Glutamatergic neuron (in vitro differentiated cells): ENCODE measurements around the gene OR4D1. TPM values are rescaled to one million over a fixed set of nuclear protein-coding genes. Genes with fewer than 3 reads are reported as not detected.

ENCODE experiments used
- DNase-seq: peaks from one replicate; pipeline ENCODE4 v3.0.0; 2022
- H3K27ac Mint-ChIP-seq: one replicate; pipeline ENCODE4 v1.8.0; 2020; ENCODE audit warnings: mild to moderate bottlenecking, mixed read lengths, inconsistent platforms; ENCODE audit not compliant: unreplicated experiment
- H3K27me3 Mint-ChIP-seq: one replicate; pipeline ENCODE4 v1.8.0; 2020; ENCODE audit warnings: mild to moderate bottlenecking, moderate library complexity, mixed read lengths, inconsistent platforms; ENCODE audit not compliant: unreplicated experiment
- H3K36me3 Mint-ChIP-seq: one replicate; pipeline ENCODE4 v1.8.0; 2020; ENCODE audit warnings: mild to moderate bottlenecking, mixed read lengths, inconsistent platforms; ENCODE audit not compliant: unreplicated experiment
- H3K4me1 Mint-ChIP-seq: one replicate; pipeline ENCODE4 v1.8.0; 2020; ENCODE audit warnings: mild to moderate bottlenecking, low read depth, mixed read lengths, inconsistent platforms; ENCODE audit not compliant: unreplicated experiment
- H3K4me3 Mint-ChIP-seq: one replicate; pipeline ENCODE4 v1.8.0; 2020; ENCODE audit warnings: mild to moderate bottlenecking, mixed read lengths, inconsistent platforms; ENCODE audit not compliant: unreplicated experiment
- H3K9me3 Mint-ChIP-seq: one replicate; pipeline ENCODE4 v1.8.0; 2020; ENCODE audit warnings: mild to moderate bottlenecking, moderate library complexity, mixed read lengths, inconsistent platforms; ENCODE audit not compliant: unreplicated experiment
- CTCF ChIP-seq: fragments of 200-600 bp; sonication (generic); IDR thresholded peaks from one replicate; pipeline ENCODE4 v1.5.0; 2021; ENCODE audit not compliant: partially characterized antibody, unreplicated experiment
- total RNA-seq: library from RNA; stranded (reverse); fragmentation: NEBNext Ultra II Directional; extraction: Animal tissue kit (Norgen Biotek cat#: 25700); gene quantifications from one replicate; pipeline ENCODE4 v1.2.1, GENCODE V29; 2021; ENCODE audit not compliant: unreplicated experiment

Gene OR4D1
- total RNA-seq, 1 donor from 2014 or later: not detected

DNA sequence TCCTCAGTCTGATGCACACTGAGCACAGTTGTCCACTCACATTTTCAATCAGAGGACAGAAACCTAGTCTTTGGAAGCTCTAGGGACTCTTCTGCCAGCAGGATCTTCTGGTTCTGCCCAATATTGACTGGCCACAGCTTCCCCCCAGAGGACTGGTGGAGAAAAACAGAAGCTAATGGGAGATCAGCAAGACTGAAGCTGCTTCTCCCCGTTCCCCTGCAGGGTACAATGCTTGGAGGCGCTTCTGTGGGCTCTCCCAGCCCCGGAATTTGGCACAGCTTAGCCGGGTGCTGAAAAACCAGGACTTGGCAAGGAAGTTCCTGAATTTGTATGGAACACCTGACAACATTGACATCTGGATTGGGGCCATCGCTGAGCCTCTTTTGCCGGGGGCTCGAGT lies 54.7 kb downstream of the OR4D1 start:
- Mint-ChIP-seq H3K4me3 (no peak overlapping the region), H3K36me3 (no peaks in the 10 kb centered on the region), H3K4me1 (no peaks in the 10 kb centered on the region), H3K27ac (no peak overlapping the region), H3K27me3 (no peaks in the 10 kb centered on the region), H3K9me3 (peaks cover 2% of the 10 kb centered on the region)
- TF ChIP-seq CTCF: no peak
- DNase-seq: no peak

DNA sequence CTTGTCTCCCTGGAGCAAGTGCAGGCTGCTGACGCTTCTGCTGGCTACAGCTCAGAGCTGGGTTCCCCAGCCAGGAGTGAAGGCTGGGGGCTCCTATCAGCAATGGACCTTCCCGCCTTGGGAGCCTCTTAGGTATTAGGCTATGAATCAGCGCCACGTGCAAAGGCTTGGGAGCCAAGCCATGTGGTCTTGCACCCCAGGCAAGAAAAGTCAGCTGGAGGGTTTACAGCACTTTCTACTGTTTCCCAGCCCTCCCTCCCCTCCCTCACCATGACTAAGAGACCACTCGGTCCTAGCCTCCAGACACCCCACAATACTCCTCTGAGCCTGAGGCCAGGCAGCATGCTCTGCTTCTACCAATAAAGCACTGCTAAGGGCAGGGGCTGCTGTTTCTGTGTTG lies 56.6 kb downstream of the OR4D1 start:
- Mint-ChIP-seq H3K36me3 (peaks cover 1% of the 10 kb centered on the region), H3K9me3 (peaks cover 2% of the 10 kb centered on the region), H3K4me1 (no peaks in the 10 kb centered on the region), H3K27me3 (no peaks in the 10 kb centered on the region), H3K27ac (no peak overlapping the region), H3K4me3 (no peak overlapping the region)
- TF ChIP-seq CTCF: no peak
- DNase-seq: no peak

DNA sequence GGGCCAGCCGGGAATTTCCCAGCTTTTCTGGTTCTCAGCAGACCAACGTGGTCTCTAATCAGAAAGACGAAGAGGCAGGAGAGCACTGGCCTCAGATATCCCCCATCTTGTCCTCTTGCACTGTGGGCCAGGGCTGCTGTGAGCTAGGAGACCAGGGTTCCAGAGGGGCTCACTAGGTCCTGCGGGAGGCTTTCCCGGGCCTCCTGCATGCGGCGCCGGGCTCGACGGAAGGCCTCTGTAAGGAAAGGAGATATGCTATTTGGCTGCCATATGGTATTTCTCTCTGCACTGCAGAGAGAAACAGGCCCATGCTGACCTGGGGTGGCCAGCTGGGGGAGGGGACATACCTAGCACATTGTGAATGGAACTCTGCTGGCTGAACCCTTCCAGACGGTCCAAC lies 57.8 kb downstream of the OR4D1 start:
- Mint-ChIP-seq H3K36me3 (peaks cover 6% of the 10 kb centered on the region), H3K4me1 (no peaks in the 10 kb centered on the region), H3K9me3 (peaks cover 2% of the 10 kb centered on the region), H3K4me3 (no peak overlapping the region), H3K27ac (no peak overlapping the region), H3K27me3 (no peaks in the 10 kb centered on the region)
- DNase-seq: no peak
- TF ChIP-seq CTCF: no peak

DNA sequence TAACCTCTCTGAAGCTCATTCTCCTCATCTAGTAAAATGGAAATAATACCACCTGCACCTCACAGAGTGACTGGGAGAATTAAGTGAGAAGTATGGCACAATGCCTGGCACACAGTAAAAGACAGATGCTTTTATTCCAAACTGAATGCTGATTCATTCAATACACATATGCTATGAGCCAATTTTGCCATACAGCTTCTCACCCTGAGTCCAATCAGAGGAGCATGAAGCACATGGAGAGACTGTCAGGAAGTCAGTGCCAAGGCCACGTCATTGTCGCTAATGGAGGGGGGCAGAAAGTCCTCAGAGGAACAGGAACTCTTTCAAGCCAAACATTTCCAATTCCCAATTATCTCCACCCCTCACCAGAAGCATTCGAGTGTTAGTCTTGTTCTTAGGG lies 59.3 kb downstream of the OR4D1 start:
- DNase-seq: no peak
- H3K9me3 Mint-ChIP-seq: peaks cover 2% of the 10 kb centered on the region
- no peaks in the 10 kb centered on the region for H3K4me1 Mint-ChIP-seq
- H3K36me3 Mint-ChIP-seq: peaks cover 6% of the 10 kb centered on the region
- H3K27me3 Mint-ChIP-seq: no peaks in the 10 kb centered on the region
- H3K27ac Mint-ChIP-seq: no peak overlapping the region
- no peak overlapping the region for H3K4me3 Mint-ChIP-seq
- TF ChIP-seq CTCF: no peak

GRCh38 chr17:58208344-58208743 lies 60.2 kb downstream of the OR4D1 start:
- DNase-seq: no peak
- no peak for TF ChIP-seq CTCF
- Mint-ChIP-seq H3K9me3 (peaks cover 2% of the 10 kb centered on the region), H3K36me3 (peaks cover 6% of the 10 kb centered on the region), H3K4me3 (no peak overlapping the region), H3K27me3 (no peaks in the 10 kb centered on the region), H3K4me1 (no peaks in the 10 kb centered on the region), H3K27ac (no peak overlapping the region)

Other genes with a start within 250 kb of the OR4D1 start
- 22.9 TPM for gene CUEDC1, start 193.0 kb upstream of the OR4D1 start, total RNA-seq
- 88.3 TPM for gene VEZF1, start 160.1 kb upstream of the OR4D1 start, total RNA-seq
- 227 TPM for gene SRSF1, start 141.1 kb upstream of the OR4D1 start, total RNA-seq
- gene DYNLL2, start 65.0 kb upstream of the OR4D1 start, total RNA-seq: 80.4 TPM
- gene OR4D2, start 18.6 kb downstream of the OR4D1 start, total RNA-seq: not detected
- gene EPX, start 44.3 kb downstream of the OR4D1 start, total RNA-seq: not detected
- 41.8 TPM for gene MKS1, start 70.9 kb downstream of the OR4D1 start, total RNA-seq
- gene LPO, start 90.2 kb downstream of the OR4D1 start, total RNA-seq: not detected
- not detected for gene MPO, start 132.6 kb downstream of the OR4D1 start, total RNA-seq
- 39.7 TPM for gene TSPOAP1, start 180.4 kb downstream of the OR4D1 start, total RNA-seq
- gene SUPT4H1, start 203.8 kb downstream of the OR4D1 start, total RNA-seq: 82.1 TPM